Fibroblast of villous mesenchyme (primary cell): ENCODE results near the gene ZNF419. TPM values are rescaled to one million over a fixed set of nuclear protein-coding genes. Genes with fewer than 3 reads are reported as not detected.
A peak's percentile ranks its signal among the peaks of the same experiment; 100 is the strongest.
"Not testable (repeated sequence)": the region's sequence is repeated elsewhere in the genome, so short reads cannot be mapped to it uniquely, and the experiment has no call there.

Experiments
- DNase-seq: peaks from one replicate; pipeline ENCODE4 v3.0.0-alpha.2; 2010; ENCODE audit warnings: low read depth
- H3K4me3 ChIP-seq: 2 replicates; pipeline ENCODE4 v1.5.1; 2011; ENCODE audit warnings: low read depth, mild to moderate bottlenecking, low read length
- CTCF ChIP-seq: IDR thresholded peaks from 2 replicates; pipeline ENCODE4 v1.5.1; 2012; ENCODE audit warnings: low read depth, mild to moderate bottlenecking, low read length; ENCODE audit not compliant: insufficient read depth
- small RNA-seq: library from RNA; depleted of rRNA; stranded (forward); fragments of <200 nt; gene quantifications from one replicate; pipeline ENCODE3, GENCODE V24; 2012
- total RNA-seq: library from RNA; depleted of rRNA; stranded (reverse); fragments of >200 nt; gene quantifications from 2 replicates; pipeline ENCODE4 v1.2.3, GENCODE V29; 2012

The ZNF419 gene
- total RNA-seq, 1 donor, result 10.4 TPM

GRCh38 chr19:57506163-57506562, 18.6 kb downstream of the ZNF419 start:
- no peak for DNase-seq
- no peak for TF ChIP-seq CTCF
- no peak overlapping the region for H3K4me3 ChIP-seq

GRCh38 chr19:57511484-57511883, 23.9 kb downstream of the ZNF419 start:
- no peak for TF ChIP-seq CTCF
- H3K4me3 ChIP-seq, result no peak overlapping the region
- DNase-seq, result no peak

GRCh38 chr19:57512845-57513244, 25.3 kb downstream of the ZNF419 start:
- H3K4me3 ChIP-seq, result no peak overlapping the region
- no peak for TF ChIP-seq CTCF
- peak; percentile 18 for DNase-seq

GRCh38 chr19:57515255-57515654, 27.7 kb downstream of the ZNF419 start:
- TF ChIP-seq CTCF, result no peak
- H3K4me3 ChIP-seq, result no peak overlapping the region
- no peak for DNase-seq

GRCh38 chr19:57518021-57518420, 30.5 kb downstream of the ZNF419 start:
- H3K4me3 ChIP-seq, DNase-seq: not testable (repeated sequence)

GRCh38 chr19:57527136-57527881, 39.8 kb downstream of the ZNF419 start, which contains the start of gene ZNF549:
ZNF549 (plus strand) TSS chr19:57527356; CDS start chr19:57527574, 218 bp downstream.
- H3K4me3 ChIP-seq, result peak within 1 kb of the TSS; percentile 93
- DNase-seq, result peak; percentile 90
- no peak for TF ChIP-seq CTCF

GRCh38 chr19:57537953-57538547, 50.5 kb downstream of the ZNF419 start:
- TF ChIP-seq CTCF, result no peak
- no peak for DNase-seq
- H3K4me3 ChIP-seq, result no peak overlapping the region

Small RNAs within 50 kb of the gene (small RNA-seq; reads per million reads assigned to genes)
- not detected for gene VN1R107P

Other genes starting within 250 kb of the ZNF419 start
- 28.1 and 29.3 TPM in 2 replicates for gene ZNF805, start 247.1 kb upstream of the ZNF419 start, total RNA-seq
- gene ZNF460, start 207.3 kb upstream of the ZNF419 start, total RNA-seq, result 86.0 and 91.1 TPM in 2 replicates
- gene ZNF543, start 167.3 kb upstream of the ZNF419 start, total RNA-seq, result 9.7 and 10.4 TPM in 2 replicates
- 9.0 and 11.2 TPM in 2 replicates for gene ZNF304, start 136.5 kb upstream of the ZNF419 start, total RNA-seq
- gene TRAPPC2B, start 124.2 kb upstream of the ZNF419 start, total RNA-seq, result 8.4 and 11.7 TPM in 2 replicates
- 1.9 and 6.0 TPM in 2 replicates for gene ZNF547, start 124.2 kb upstream of the ZNF419 start, total RNA-seq
- 15.8 and 19.0 TPM in 2 replicates for gene ZNF548, start 97.9 kb upstream of the ZNF419 start, total RNA-seq
- gene ZNF17, start 76.6 kb upstream of the ZNF419 start, total RNA-seq, result 10.4 and 15.1 TPM in 2 replicates
- gene ZNF749, start 52.4 kb upstream of the ZNF419 start, total RNA-seq, result 10.8 and 11.0 TPM in 2 replicates
- 0.32 and 0.86 TPM in 2 replicates for gene VN1R1, start 30.6 kb upstream of the ZNF419 start, total RNA-seq
- gene ZNF772, start 10.2 kb upstream of the ZNF419 start, total RNA-seq, result 10.8 and 16.1 TPM in 2 replicates
- 12.1 and 17.4 TPM in 2 replicates for gene ZNF773, start 12.2 kb downstream of the ZNF419 start, total RNA-seq
- 4.5 and 6.5 TPM in 2 replicates for gene ZNF549, start 39.6 kb downstream of the ZNF419 start, total RNA-seq
- gene ZNF550, start 72.1 kb downstream of the ZNF419 start, total RNA-seq, result 5.5 and 8.6 TPM in 2 replicates
- gene ZNF416, start 91.2 kb downstream of the ZNF419 start, total RNA-seq, result 4.5 and 6.9 TPM in 2 replicates
- gene ZIK1, start 96.4 kb downstream of the ZNF419 start, total RNA-seq, result 11.3 and 12.1 TPM in 2 replicates
- gene ZNF530, start 112.1 kb downstream of the ZNF419 start, total RNA-seq, result 3.9 and 7.1 TPM in 2 replicates
- gene ZNF134, start 126.5 kb downstream of the ZNF419 start, total RNA-seq, result 20.0 and 21.2 TPM in 2 replicates
- gene ZNF211, start 145.4 kb downstream of the ZNF419 start, total RNA-seq, result 9.3 and 11.7 TPM in 2 replicates
- gene ZSCAN4, start 181.2 kb downstream of the ZNF419 start, total RNA-seq, result not detected in 2 replicates
- gene ZNF551, start 194.2 kb downstream of the ZNF419 start, total RNA-seq, result 6.4 and 6.5 TPM in 2 replicates
- gene ZNF154, start 221.5 kb downstream of the ZNF419 start, total RNA-seq, result 1.3 and 1.7 TPM in 2 replicates
- gene ZNF671, start 239.9 kb downstream of the ZNF419 start, total RNA-seq, result 5.8 and 6.9 TPM in 2 replicates